GM11168 (cell line): ENCODE measurements around the gene STARD6.
"Not testable (repeated sequence)": the region's sequence is repeated elsewhere in the genome, so short reads cannot be mapped to it uniquely, and the experiment has no call there.

Source experiments
- in situ Hi-C: fragments of 300-500 bp; cut with MboI; formaldehyde crosslinking; loops from one replicate; pipeline ENCODE4 v1.12.0; 2022; ENCODE audit warnings: low sequenced_read_pairs; ENCODE audit not compliant: unreplicated experiment

STARD6 gene, protein sequence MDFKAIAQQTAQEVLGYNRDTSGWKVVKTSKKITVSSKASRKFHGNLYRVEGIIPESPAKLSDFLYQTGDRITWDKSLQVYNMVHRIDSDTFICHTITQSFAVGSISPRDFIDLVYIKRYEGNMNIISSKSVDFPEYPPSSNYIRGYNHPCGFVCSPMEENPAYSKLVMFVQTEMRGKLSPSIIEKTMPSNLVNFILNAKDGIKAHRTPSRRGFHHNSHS

DNA sequence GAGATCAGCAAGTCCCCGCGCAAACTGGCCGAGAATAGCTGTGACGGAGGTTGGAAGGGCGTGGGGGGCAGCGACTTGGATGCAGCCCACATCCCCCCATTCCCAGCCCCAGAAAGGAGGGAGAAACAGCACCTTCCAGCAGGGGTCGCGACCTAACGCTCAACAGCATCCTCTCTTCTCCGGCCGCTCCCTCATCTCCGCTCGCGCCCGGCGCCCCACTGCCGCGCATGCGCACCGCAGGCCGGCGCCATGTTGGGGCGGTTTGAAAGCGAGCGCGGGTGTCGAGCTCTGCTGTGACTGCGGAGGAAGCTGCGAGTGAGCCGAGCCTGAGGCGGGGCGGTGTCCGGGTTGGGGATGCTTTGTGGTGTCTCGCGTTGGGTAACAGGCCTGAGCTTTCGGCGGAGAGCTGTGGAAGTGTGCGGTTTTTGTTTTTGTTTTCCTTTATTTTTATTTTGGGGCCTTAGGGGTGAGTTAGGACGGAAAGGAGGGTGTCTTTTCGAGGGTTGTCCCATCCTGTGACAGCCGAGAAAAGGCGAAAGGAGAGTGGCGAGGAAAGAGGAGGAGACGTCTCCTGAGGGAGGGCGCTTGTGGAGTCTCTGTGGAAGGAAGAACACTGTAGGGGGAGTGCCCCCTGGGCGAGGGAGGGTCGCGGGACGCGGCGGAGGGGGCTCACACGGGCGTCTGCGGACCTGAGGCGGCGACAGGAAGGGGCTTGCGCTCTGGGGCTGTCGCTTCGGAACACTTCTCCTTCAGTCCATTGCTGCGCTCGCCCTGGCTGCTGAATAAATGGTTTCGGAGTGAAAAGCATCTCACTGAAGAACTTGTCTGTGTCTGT, at the start of gene STARD6, which contains the start of gene C18orf54:
Gene STARD6, minus strand, starts transcription at position 199 of the 835 bp plus-strand sequence. CDS start 3,285 bp downstream, outside the sequence.
Gene C18orf54, plus strand, starts transcription at position 247 of the 835 bp plus-strand sequence. CDS start 2,667 bp downstream, outside the sequence.
- in situ Hi-C loops: no loop called here

DNA sequence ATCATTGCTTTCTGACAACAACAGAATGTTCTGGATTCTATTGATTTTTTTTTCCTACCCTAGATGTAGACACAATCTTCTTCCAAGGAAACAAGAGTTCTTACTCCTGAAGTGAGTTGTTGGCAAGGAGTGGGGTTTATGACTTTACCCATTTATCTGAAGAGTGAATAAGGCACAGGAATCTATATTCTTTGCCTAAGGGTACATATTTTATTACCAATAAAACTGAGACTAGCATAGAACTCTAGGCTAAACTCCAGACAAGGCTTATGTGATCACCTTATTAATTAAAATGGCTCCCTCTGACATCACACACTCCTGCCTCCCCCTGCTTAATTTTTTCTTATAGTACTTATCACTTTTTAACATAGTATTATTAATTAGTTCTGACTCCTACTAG, 47.6 kb upstream of the STARD6 start:
- in situ Hi-C loops: no loop called here

DNA sequence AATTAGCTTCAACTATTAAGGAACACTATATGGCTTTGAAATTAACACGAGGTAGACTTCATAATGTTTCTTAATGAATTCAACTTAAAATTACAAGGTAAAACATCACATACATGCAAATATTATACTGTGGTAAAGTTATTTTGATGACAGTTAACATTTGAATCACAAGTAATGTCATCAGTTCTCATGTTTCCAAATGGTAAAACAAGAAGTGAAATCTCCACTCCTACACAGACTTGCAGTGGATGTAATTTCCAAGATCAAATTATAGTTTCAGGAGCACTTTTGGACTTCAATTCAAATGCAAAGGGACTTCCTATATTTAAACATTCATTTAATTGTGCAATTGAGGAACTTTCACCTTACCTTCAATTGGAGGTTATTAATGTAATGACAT, 39.1 kb upstream of the STARD6 start:
- in situ Hi-C loops: no loop called here

DNA sequence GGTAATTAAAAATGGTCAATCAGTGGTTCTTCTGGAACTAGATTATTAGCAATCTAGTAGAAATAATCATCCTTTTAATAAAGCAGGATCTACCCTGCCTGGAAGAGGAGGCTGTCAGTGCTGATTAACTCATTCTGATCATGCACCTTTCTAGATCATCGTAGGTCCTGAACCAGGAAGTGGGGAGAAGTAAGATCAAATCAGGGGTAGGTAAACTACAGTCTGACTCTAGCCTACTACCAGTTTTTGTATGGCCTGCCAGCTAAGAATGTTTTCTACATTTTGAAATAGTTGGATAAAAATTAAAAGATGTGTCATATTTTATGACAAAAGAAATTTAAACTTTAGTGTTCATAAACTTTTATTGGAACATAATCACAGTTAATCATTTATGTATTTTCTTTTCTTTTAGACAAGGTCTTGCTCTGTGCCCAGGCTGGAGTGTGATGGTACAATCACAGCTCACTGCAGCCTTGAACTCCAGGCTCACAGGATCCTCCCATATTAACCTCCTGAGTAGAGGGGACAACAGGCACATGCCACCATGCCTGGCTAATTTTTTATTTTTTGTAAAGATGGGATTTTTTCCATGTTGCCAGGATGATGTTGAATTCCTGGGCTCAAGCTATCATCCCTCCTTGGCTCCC, 36.1 kb upstream of the STARD6 start:
- in situ Hi-C loops: no loop called here

DNA sequence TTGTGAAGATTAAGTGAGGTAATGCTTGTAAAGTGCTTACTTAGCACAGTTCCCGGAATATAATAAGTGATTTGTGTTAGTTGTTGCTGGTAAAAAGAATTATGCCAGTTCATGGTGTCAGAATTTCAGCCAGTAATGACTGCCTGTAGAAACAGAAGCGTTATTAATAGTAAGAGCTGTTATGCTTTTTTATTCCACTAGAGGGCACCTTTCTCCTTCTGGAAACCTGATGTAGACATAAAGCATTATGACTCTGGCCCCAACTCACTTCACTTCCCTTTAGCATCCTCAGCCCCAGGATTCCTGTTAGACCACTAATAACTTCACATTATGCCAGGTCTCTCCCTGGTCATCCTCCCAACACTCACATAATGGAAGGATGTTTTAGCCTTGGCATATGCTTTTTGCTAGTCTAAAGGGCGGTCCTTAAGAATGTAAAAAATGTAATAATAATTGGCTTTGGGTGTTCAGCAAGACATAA, 34.9 kb upstream of the STARD6 start:
- in situ Hi-C loops: no loop called here

DNA sequence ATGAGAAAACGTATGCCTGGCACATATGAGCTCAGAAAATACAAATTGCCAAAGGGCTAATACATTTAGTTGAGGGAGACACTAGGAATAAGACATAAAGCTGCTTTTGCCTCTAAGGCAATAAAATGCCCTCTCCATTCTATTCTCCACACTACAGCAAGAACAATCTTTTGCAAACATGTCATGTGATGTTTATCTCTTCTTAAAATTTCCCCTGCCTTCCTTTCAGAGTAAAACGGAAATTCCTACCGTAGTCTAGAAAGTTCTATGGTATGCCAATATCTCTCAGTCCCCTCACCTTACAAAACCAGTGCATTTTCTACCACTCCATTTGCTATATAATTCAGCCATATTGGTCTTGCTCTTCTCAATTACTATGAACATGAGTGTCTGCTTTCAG, 33.2 kb upstream of the STARD6 start:
- in situ Hi-C loops: no loop called here

DNA sequence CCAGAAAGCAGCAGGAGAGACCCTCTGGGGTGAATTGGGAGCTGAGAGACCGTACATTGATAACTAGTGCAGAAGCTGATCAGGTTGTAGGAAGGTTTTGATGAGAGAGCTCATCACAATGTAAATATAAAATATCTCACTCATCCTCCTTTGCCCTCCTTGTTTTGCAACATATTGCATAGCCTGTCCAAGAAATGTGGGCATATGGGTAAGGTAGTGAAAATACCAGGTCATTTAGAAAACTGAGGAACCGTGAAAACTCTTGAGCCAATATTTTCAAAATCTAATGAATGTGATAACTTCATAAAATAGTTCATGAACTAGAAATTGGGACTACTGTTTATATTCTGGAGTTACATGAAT, 31.5 kb upstream of the STARD6 start:
- in situ Hi-C loops: no loop called here

DNA sequence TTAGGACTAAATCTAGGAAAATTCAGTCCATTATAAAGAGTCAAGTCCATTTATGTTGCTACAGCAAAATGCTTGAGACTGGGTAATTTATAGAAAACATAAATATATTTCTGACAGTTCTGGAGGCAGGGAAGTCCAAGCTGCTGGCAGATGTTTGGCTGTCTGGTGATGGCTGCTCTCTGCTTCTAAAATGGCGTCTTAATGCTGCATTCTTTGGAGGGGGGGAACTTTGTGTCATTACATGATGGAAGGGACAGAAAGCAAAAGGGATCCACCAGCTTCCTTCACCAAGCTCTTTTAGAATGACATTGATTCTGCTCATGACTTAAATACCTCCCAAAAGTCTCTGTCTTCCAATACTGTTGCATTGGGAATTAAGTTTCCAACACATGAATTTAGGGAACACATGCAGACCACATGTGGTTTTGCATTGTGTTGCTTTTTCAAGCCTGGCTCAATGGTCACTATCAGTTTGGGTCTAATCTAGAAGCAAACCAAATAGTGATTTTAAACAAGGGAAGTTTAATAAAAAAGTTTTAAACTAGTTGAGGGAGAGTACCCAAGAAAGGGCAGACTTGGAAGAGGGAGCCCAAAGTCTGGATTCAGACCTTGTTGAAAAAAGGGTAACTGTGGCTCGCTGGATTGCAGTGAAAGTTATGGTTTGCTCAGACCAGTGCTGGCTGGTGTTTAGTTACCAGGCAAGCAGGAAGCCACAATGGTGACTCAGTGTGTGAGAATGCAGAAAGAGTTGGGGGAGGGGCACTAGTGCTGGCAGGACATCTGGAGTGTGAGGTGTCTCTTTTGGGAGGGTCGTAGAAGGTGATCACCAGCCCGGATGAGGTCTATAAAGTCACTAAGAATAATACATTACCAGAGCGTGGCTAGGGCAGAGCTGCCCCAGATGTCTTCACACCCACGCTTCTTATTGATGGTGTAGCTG, 30.8 kb upstream of the STARD6 start:
- in situ Hi-C loops: no loop called here

DNA sequence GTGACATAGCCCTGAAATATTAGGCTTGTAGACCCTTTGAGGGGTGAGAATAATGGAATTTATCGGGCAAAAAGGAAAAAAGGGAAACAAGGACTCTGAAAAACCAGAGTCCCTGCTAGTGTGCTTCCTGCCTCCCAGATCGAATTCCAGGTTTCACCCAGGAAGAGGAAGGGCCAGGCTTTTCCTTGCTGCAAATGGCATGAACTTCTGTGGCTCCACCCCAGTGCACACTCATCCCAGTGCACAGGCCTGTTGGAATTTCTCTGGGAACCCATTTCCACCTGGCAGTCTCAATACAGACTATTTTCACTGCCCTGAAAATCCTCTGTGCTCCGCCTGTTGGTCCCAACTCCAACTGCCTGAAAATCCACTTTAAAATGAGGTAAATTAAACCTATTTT, 30.0 kb upstream of the STARD6 start:
- in situ Hi-C loops: no loop called here

DNA sequence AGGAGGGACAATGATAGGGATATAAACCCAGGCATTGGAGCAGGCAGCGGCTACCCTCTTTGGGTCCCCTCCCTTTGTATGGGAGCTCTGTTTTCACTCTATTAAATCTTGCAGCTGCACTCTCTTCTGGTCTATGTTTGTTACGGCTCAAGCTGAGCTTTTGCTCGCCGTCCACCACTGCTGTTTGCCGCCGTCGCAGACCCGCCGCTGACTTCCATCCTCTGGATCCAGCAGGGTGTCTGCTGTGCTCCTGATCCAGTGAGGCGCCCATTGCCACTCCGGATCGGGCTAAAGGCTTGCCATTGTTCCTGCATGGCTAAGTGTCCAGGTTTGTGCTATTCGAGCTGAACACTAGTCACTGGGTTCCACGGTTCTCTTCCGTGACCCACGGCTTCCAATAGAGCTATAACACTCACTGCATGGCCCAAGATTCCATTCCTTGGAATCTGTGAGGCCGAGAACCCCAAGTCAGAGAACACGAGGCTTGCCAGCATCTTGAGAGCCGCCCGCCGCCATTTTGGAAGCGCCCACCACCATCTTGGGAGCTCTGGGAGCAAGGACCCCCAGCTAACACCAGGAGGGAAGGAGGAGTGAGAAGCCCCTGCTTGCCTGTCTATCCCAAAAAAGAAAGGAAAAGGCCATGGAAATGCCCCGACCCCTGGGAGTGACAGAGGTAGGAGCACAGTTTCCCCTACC, 29.3 kb upstream of the STARD6 start:
- in situ Hi-C loops: not testable (repeated sequence)

DNA sequence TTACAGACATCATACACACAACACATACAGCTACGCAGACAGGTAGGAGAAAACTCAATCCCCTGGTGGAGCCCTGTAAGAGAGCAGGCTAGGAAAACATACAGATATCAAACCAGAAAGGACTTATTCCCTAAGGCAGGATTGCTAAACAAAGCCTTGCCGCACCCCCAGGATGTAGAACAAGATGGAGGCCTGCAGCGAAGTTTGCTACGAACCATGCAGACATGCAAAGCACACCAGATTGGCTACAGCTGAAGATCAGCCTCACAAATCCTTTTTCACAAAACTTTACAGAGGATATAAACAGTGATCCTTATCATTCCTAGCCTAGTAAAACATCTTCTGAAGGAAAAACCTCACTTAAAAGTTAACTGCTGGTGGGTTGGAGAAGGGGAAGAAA, 28.4 kb upstream of the STARD6 start:
- in situ Hi-C loops: no loop called here

DNA sequence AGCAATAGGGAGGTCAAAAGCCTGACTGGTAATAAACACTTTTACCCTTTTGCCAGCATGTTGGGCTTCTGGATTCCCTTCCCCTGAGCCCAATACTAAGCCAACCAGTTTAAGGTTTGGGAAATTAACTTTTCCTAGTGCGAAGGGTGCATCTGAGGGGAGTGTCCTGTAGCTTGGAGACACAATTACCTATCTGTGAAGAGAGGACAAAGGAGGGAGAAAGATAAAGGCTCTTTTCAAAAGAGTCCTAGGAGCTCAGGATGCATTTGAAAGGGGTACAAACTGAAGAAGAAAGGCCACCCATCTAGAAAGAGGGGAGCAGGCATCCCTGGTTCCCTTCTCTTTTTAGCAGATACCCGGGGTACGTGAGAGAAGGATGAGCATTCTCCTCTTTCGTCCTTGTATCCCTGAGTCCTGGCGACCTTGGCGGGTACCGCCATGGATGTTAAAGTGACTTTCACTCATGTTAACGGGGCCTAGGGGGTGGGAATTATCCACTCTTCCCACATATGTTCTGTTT, 25.1 kb upstream of the STARD6 start:
- in situ Hi-C loops: no loop called here

DNA sequence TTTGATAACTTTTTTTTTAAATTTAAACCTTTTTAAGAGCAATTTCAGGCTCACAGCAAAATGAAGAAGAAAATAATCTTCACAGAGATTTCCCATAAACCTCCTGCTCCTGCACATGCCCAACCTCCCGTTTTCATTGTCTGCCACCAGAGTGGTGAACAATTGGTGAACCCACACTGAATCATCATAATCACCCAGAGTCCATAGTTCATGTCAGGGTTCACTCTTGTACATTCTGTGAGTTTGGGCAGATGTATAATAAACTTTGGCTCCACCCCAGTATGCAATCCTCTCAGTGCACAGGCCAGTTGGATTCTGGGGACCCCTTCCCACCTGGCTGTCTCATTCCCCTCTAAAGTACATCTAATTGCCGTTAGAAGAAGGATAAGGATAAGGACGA, 24.4 kb upstream of the STARD6 start:
- in situ Hi-C loops: no loop called here

DNA sequence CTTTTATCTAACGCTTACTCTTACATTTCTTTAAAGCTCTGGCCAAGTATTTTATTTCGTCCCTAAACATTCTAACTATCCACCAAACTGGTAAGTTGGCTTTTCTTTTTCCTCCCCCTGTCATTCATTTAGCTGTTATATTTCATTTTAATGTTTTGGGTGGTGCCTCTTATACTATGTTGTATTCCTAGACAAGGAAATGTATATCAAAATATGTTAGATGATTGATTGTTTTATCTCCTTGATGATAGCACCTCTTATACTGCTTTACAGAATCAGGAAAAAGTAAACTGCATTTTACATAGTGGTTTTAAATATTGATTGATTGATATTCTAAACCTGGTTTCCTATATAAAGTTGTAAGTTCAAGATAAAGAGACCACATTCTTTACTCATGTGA, 24.0 kb upstream of the STARD6 start:
- in situ Hi-C loops: no loop called here

DNA sequence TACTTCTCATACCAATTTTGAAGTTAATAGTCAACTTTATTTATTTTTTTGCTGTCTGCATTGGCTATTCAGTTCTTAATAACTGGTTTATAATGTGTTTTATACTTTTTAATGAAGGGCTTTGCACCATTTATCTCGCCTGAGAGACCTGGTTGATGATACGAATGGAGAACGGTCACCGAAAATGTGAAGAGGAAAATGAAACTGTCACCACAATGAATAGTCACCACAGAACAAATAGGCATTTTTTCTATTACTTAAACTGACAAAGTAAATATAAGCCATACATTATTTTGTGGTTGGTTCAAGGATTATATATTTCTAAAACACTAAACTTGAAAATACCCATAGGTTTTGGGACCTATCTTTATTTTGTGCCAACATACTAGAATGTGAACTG, 20.4 kb upstream of the STARD6 start:
- in situ Hi-C loops: no loop called here

DNA sequence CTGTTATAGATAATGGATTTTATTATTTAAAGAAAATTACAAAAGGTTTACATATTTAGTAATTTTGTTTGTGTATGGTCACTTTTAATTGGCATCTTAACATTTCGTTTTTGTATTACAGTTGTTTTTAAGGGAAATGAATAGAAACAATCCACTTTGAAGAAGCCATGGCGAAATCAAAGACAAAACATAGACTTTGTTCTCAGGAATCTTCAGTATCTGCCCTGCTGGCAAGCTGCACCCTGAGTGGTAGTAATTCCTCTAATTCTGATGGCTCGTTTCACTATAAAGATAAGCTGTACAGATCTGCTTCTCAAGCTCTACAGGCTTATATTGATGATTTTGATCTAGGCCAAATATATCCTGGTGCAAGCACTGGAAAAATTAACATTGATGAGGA, 2.7 kb upstream of the STARD6 start:
- in situ Hi-C loops: loop anchor here (10.0 kb wide), 1 partner anchor 76 kb away; no protein-coding TSS in a partner anchor

DNA sequence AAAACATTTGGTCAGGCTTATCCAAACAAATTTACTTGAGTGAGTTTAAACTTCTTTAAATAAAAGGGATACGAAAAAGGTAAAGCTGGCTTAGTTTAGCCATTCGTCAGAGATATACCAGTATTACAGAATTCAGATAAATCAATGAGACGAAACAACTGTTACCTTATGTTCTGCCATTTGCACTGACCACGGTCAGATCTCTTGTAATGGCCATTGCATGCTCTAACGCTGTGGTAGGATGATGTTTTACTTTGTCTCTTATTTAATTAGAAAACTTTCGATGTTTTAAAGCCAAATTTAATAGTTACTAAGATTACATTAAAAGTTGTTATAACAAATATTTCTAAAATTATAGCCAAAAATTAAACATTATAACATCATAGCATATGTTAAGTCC, 1.6 kb upstream of the STARD6 start:
- in situ Hi-C loops: no loop called here

DNA sequence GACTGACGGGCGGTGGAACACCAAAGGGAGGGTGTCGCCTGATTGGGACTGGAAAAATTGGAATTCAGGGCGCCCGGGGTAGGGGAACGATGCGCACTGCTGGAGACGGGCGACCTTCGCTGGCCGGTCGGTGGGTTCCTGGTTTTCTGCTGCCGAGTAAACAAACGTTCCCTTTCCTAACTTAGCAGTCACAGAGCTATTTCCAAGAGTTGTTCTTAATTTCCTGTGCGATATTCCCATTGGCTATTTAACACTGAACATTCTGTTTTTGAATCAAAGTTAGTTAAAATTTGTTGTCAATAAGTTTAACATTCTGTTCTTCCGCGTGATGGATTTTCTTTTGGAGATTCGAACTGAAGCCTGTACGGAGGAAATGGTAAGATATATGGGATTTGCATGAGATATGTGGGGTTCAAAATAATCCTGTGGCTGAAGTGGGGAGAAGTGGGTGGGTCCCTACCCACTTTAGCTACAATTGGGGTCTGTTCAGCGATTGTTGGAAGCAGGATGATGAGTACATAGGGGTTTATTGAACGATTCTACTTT, 910 bp upstream of the STARD6 start:
- in situ Hi-C loops: no loop called here

DNA sequence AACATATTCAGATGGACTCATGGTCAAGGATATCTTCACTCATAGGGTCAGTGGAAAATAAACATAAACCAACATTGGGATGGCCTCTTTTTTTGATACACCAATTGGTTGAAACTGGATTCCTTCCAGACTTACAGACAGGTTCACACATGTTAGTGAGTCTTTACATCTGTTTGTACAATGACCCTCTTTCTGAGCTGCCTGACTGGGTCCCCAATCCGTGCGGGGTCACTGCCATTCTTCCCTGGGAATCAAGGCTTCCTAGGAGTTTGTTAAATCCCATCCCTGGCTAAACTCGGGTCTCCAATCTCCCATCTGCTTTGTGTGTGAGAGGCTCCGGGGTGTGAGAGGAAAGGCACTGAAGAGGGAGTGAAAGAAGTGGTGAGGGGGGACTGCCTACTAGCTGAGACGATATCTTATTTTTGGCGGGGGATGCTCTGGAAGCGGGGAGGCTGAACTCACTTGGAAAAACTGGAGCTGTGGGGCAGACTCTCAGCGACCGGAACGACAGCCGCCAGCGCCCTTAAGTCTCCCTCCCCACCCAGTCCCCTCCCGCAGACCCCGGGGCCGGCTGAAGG, 487 bp downstream of the STARD6 start:
- in situ Hi-C loops: no loop called here
